CD4-positive, alpha-beta T cell (primary cell): Measurements from ENCODE around the gene VIL1. TPM values are rescaled to one million over a fixed set of nuclear protein-coding genes. Genes with fewer than 3 reads are reported as not detected.

ENCODE experiments used
- ATAC-seq: fragments of 200-7000 bp; cut with Tn5 transposase; one replicate; pipeline ENCODE4 v1.10.0; 2022; ENCODE audit warnings: mild to moderate bottlenecking; ENCODE audit not compliant: poor library complexity
- CTCF ChIA-PET: fragments of 350-600 bp; sonication (Branson Sonifier 250); formaldehyde crosslinking; loops from one replicate; lab custom pipeline; 2021; ENCODE audit warnings: antibody characterized with exemption, inconsistent platforms; lab: Charles Lee
- POLR2A ChIA-PET: fragments of 350-600 bp; sonication (Branson Sonifier 250); formaldehyde crosslinking; loops from one replicate; lab custom pipeline; 2021; ENCODE audit warnings: antibody characterized with exemption, inconsistent platforms; lab: Charles Lee
- DNase-seq, 14 experiments: peaks; one replicate each; pipeline ENCODE4 v3.0.0-alpha.2; 2013 to 2020; ENCODE audit warnings: mixed read lengths in 2 of 14
- H3K27ac ChIP-seq, 2 donors: one replicate each; pipeline versions ENCODE4 v1.5.1 to v1.7.0; 2013; ENCODE audit warnings: low read length in 2 of 2, low read depth in 1 of 2, mild to moderate bottlenecking in 1 of 2
- H3K27me3 ChIP-seq, 2 experiments: 1 replicate in 1 of 2; 2 replicates in 1 of 2; pipeline versions ENCODE4 v1.6.1 to v1.7.0; 2013; ENCODE audit warnings: low read length in 2 of 2, control low read depth in 1 of 2, mild to moderate bottlenecking in 1 of 2, moderate library complexity in 1 of 2; ENCODE audit not compliant: insufficient read depth in 2 of 2, control insufficient read depth in 1 of 2
- H3K36me3 ChIP-seq: one replicate; pipeline ENCODE4 v1.6.1; 2013; ENCODE audit warnings: low read length, control low read depth; ENCODE audit not compliant: insufficient read depth
- H3K4me1 ChIP-seq: one replicate; pipeline ENCODE4 v1.6.1; 2013; ENCODE audit warnings: low read length, control low read depth; ENCODE audit not compliant: insufficient read depth
- H3K4me3 ChIP-seq: one replicate; pipeline ENCODE4 v1.5.1; 2013; ENCODE audit warnings: mild to moderate bottlenecking, low read length, moderate library complexity
- H3K9me3 ChIP-seq, 2 experiments: 1 replicate in 1 of 2; 2 replicates in 1 of 2; pipeline versions ENCODE4 v1.6.1 to v1.7.0; 2013; ENCODE audit warnings: low read length in 2 of 2, mild to moderate bottlenecking in 2 of 2, control low read depth in 1 of 2, moderate library complexity in 1 of 2; ENCODE audit not compliant: control insufficient read depth in 1 of 2, insufficient read depth in 1 of 2
- H3K27ac Mint-ChIP-seq: one replicate; pipeline ENCODE4 v1.8.0; 2020; ENCODE audit warnings: mixed read lengths
- H3K27me3 Mint-ChIP-seq: one replicate; pipeline ENCODE4 v1.8.0; 2021; ENCODE audit warnings: mixed read lengths
- H3K36me3 Mint-ChIP-seq: one replicate; pipeline ENCODE4 v1.8.0; 2021; ENCODE audit warnings: low read depth, mixed read lengths
- H3K4me1 Mint-ChIP-seq: one replicate; pipeline ENCODE4 v1.8.0; 2021; ENCODE audit warnings: low read depth, mixed read lengths
- H3K4me3 Mint-ChIP-seq: one replicate; pipeline ENCODE4 v1.8.0; 2020; ENCODE audit warnings: mild to moderate bottlenecking, mixed read lengths
- H3K9me3 Mint-ChIP-seq: one replicate; pipeline ENCODE4 v1.8.0; 2020; ENCODE audit warnings: mixed read lengths
- intact Hi-C, 2 experiments: fragments of 100-400 bp; cut with DNase I in 1 of 2; cut with micrococcal nuclease in 1 of 2; formaldehyde crosslinking; loops; one replicate each; pipeline versions ENCODE4 v1.15.1 to v1.9.0; 2023 to 2025; cut with DNase I, micrococcal nuclease
- total RNA-seq, 174 experiments: library from RNA in 2 of 174; stranded (reverse) in 2 of 174; gene quantifications; one replicate each; pipeline ENCODE4 v1.2.3 and lab custom pipeline; 2021 to 2026
- TF ChIP-seq, protein P1 (sequence below): fragments of 200-600 bp; IDR thresholded peaks from one replicate; pipeline ENCODE4 v1.8.0; 2022; ENCODE audit warnings: antibody characterized with exemption, mild to moderate bottlenecking

Gene VIL1
- total RNA-seq, 2 experiments from 2014 or later = 0.20 to 0.33 TPM

DNA sequence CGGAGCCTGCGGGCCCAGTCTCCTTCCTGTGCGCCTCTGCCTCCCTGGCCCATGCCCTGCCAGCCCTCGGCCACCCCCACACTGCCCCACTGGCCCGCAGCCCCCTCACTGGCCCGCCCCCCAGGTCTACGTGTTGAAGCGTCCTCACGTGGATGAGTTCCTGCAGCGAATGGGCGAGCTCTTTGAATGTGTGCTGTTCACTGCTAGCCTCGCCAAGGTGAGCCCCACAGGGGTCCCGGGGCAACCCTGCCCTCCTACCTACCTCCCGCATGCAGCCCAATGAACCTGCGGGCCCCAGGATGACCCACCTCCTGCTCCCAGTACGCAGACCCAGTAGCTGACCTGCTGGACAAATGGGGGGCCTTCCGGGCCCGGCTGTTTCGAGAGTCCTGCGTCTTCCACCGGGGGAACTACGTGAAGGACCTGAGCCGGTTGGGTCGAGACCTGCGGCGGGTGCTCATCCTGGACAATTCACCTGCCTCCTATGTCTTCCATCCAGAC lies 16.0 kb upstream of the VIL1 start:
- peak overlapping the region; percentile 71 for H3K4me3 Mint-ChIP-seq
- H3K36me3 Mint-ChIP-seq = peaks cover 68% of the 10 kb centered on the region
- no peaks in the 10 kb centered on the region for H3K27me3 Mint-ChIP-seq
- Histone ChIP-seq H3K9me3 (no peaks in the 10 kb centered on the region), H3K27ac (no peak overlapping the region), H3K27me3 (no peaks in the 10 kb centered on the region), H3K36me3 (peaks cover 39% of the 10 kb centered on the region), H3K4me3 (no peak overlapping the region), H3K4me1 (peaks cover 83% of the 10 kb centered on the region)
- H3K9me3 Mint-ChIP-seq = no peaks in the 10 kb centered on the region
- intact Hi-C loops = loop anchor here in 1 of 2 experiments (10.0 kb wide), 1 partner anchor 772 kb away; the partner anchor contains the start of genes CNPPD1, RETREG2 and SLC23A3
- peaks cover 55% of the 10 kb centered on the region for H3K4me1 Mint-ChIP-seq
- peak in 1 of 14 experiments; percentile 33 for DNase-seq
- POLR2A ChIA-PET = no interaction called here
- peak overlapping the region; percentile 88 for H3K27ac Mint-ChIP-seq
- TF ChIP-seq, protein P1, sequence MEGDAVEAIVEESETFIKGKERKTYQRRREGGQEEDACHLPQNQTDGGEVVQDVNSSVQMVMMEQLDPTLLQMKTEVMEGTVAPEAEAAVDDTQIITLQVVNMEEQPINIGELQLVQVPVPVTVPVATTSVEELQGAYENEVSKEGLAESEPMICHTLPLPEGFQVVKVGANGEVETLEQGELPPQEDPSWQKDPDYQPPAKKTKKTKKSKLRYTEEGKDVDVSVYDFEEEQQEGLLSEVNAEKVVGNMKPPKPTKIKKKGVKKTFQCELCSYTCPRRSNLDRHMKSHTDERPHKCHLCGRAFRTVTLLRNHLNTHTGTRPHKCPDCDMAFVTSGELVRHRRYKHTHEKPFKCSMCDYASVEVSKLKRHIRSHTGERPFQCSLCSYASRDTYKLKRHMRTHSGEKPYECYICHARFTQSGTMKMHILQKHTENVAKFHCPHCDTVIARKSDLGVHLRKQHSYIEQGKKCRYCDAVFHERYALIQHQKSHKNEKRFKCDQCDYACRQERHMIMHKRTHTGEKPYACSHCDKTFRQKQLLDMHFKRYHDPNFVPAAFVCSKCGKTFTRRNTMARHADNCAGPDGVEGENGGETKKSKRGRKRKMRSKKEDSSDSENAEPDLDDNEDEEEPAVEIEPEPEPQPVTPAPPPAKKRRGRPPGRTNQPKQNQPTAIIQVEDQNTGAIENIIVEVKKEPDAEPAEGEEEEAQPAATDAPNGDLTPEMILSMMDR = no peak
- no peak for ATAC-seq
- CTCF ChIA-PET = interaction anchor here (0.6 to 1.6 kb wide), 2 partner anchors 24 to 110 kb away, joined by 3 to 5 read pairs; partner anchors contain the start of gene TMBIM1

DNA sequence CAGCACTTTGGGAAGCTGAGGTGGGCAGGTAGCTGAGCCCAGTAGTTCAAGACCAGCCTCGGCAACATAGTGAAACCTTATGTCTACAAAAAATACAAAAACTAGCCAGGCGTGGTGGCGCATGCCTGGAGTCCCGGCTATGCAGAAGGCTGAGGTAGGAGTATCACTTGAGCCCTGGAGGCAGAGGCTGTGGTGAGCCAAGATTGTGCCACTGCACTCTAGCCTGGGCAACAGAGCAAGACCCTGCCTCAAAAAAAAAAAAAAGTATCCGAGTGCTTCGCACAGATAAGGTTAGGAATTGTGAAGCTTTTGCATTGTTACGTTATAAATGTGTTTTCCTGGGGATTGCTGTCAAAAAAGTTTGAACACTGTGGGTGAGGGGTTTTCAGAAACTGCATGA lies 15.1 kb upstream of the VIL1 start:
- POLR2A ChIA-PET = interaction anchor here (2.5 kb wide), 1 partner anchor 133 kb away, joined by 12 read pairs; the partner anchor contains the start of genes AAMP and PNKD
- Mint-ChIP-seq H3K4me1 (peaks cover 60% of the 10 kb centered on the region), H3K27ac (peak overlapping the region; percentile 88), H3K36me3 (peaks cover 66% of the 10 kb centered on the region), H3K4me3 (peak overlapping the region; percentile 71), H3K9me3 (no peaks in the 10 kb centered on the region), H3K27me3 (no peaks in the 10 kb centered on the region)
- intact Hi-C loops = loop anchor here in 1 of 2 experiments (10.0 kb wide), 1 partner anchor 771 kb away; the partner anchor contains the start of genes CNPPD1, RETREG2 and SLC23A3
- TF ChIP-seq, protein P1 = no peak
- Histone ChIP-seq H3K4me3 (no peak overlapping the region), H3K27ac (no peak overlapping the region), H3K4me1 (peaks cover 80% of the 10 kb centered on the region), H3K9me3 (no peaks in the 10 kb centered on the region), H3K27me3 (no peaks in the 10 kb centered on the region), H3K36me3 (peaks cover 39% of the 10 kb centered on the region)
- CTCF ChIA-PET = interaction anchor here (1.0 kb wide), 1 partner anchor 8 kb away, joined by 3 read pairs; no protein-coding TSS in a partner anchor
- DNase-seq = no peak
- ATAC-seq = no peak

DNA sequence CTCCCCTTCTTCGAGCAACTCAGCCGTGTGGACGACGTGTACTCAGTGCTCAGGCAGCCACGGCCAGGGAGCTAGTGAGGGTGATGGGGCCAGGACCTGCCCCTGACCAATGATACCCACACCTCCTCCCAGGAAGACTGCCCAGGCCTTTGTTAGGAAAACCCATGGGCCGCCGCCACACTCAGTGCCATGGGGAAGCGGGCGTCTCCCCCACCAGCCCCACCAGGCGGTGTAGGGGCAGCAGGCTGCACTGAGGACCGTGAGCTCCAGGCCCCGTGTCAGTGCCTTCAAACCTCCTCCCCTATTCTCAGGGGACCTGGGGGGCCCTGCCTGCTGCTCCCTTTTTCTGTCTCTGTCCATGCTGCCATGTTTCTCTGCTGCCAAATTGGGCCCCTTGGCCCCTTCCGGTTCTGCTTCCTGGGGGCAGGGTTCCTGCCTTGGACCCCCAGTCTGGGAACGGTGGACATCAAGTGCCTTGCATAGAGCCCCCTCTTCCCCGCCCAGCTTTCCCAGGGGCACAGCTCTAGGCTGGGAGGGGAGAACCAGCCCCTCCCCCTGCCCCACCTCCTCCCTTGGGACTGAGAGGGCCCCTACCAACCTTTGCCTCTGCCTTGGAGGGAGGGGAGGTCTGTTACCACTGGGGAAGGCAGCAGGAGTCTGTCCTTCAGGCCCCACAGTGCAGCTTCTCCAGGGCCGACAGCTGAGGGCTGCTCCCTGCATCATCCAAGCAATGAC lies 14.4 kb upstream of the VIL1 start:
- no peaks in the 10 kb centered on the region for H3K27me3 Mint-ChIP-seq
- no peaks in the 10 kb centered on the region for H3K9me3 Mint-ChIP-seq
- ChIA-PET CTCF (interaction anchor here (1.0 kb wide), 2 partner anchors 8 kb away, joined by 3 read pairs; no protein-coding TSS in a partner anchor), POLR2A (interaction anchor here (0.7 to 5.0 kb wide), 6 partner anchors 9 to 134 kb away, joined by 3 to 74 read pairs (median 6); partner anchors contain the start of genes AAMP and PNKD)
- ATAC-seq = no peak
- Histone ChIP-seq H3K9me3 (no peaks in the 10 kb centered on the region), H3K36me3 (peaks cover 39% of the 10 kb centered on the region), H3K4me1 (peaks cover 74% of the 10 kb centered on the region), H3K4me3 (no peak overlapping the region), H3K27me3 (no peaks in the 10 kb centered on the region), H3K27ac (peak overlapping the region in 1 of 2 donors; percentile 78)
- peak in 2 of 14 experiments; percentile 8 to 35 for DNase-seq
- intact Hi-C loops = loop anchor here in 1 of 2 experiments (5.0 to 10.0 kb wide), 2 partner anchors 113 to 770 kb away; partner anchors contain the start of genes CNPPD1, RETREG2 and SLC23A3
- H3K4me3 Mint-ChIP-seq = peak overlapping the region; percentile 71
- H3K27ac Mint-ChIP-seq = peak overlapping the region; percentile 88
- H3K36me3 Mint-ChIP-seq = peaks cover 61% of the 10 kb centered on the region
- peaks cover 60% of the 10 kb centered on the region for H3K4me1 Mint-ChIP-seq
- TF ChIP-seq, protein P1 = no peak
